ENCODE data around the gene ENSA.
A peak's percentile ranks its signal among the peaks of the same experiment; 100 is the strongest.
"Not testable (repeated sequence)": the region's sequence is repeated elsewhere in the genome, so short reads cannot be mapped to it uniquely, and the experiment has no call there.

ENSA gene

DNA sequence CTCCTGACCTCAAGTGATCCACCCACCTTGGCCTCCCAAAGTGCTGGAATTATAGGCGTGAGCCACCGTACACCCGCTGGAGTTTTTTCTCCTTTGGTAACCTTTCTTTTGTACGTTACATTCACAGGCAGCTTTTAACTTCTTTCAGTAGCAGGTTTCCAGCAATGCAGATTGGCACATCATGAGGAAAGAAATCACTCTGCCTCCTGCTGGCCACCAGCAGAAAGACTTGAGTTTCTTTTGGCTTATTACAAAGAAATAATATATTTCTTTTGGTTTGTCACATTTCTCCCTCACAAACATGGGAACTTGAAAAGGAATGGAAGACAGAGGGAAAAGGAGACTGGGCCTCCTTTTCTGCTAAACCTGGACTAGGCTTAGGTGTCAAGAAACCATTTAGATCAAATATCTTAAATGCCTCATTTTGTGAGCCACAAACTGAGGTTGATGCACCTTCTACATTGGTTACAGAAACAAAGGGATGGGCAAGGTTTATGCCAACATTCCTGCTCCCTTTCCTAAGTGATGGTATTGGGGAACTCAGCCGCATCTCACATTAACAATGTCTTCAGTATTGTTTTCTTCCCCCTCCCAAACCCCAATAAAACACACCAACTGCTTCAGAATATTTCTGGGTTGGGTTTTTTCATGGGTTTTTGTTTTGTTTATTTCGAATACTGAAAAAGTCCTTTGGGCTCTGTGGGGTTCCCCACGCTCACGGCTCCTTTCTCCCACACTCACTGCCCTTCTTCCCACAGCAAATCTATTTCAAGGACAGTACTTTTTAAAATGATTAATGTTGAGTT is 7.7 kb downstream of the ENSA start:
- DNase-seq: peak; percentile 55

DNA sequence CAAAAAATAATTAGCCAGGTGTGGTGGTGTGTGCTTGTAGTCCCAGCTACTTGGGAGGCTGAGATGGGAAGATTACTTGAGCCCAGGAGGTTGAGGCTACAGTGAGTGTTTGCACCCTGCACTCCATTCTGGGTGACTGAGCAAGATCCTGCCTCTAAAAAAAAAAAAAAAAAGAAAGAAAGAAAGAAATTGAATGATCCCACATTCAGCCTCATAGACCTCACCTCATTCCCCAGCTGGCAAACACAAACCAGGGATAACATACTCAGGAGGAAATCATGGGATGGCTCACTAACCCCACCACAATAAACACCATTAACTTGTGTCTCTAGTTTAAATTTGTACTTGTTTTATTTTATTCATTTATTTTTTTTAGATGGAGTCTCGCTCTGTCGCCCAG is 8.5 kb downstream of the ENSA start:
- no peak for DNase-seq

- DNase-seq: no peak
Observed at GRCh38 chr1:150619576-150620509, 9.6 kb downstream of the ENSA start.

- no peak for DNase-seq
Observed at GRCh38 chr1:150615346-150616201, 13.8 kb downstream of the ENSA start.

DNA sequence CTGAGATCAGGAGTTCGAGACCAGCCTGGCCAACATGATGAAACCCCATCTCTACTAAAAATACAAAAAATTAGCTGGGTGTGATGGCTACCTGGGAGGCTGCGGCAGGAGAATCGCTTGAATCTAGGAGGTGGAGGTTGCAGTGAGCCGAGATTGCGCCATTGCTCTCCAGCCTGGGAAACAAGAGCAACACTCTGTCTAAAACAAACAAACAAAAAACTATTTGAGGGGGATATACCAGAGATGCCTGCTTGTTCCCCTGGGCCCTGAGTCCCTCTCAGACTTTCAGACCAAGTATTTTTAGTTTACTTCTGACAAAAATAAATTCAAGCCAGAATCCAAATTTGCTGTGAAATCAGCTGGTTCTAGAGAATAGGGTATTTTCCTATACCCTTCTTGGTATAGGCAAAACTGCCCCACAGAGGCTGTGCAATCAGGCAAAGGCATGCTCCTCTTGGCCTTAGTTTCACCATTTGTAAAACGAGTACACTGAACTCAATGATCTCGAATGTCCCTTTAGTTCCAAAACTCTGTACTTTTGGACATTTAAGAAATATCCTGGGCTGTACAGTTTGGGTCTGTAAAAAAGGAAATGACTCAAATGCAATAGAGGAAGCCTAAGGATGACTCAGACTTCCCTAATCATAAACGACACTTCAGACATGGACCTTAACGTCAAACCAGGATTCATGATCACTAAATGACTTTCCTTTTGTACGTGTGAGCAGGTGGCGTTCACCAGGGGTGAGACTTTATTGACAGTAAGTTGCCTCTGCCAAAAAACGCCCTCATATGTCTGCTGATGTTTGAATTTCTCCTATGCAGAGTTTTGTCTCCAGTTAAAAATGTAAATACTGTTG is 16.1 kb downstream of the ENSA start:
- DNase-seq: peak; percentile 44

- no peak for DNase-seq
Observed at GRCh38 chr1:150612014-150612345, 17.4 kb downstream of the ENSA start.

GRCh38 chr1:150610576-150610975 is 18.8 kb downstream of the ENSA start:
- DNase-seq: no peak

DNA sequence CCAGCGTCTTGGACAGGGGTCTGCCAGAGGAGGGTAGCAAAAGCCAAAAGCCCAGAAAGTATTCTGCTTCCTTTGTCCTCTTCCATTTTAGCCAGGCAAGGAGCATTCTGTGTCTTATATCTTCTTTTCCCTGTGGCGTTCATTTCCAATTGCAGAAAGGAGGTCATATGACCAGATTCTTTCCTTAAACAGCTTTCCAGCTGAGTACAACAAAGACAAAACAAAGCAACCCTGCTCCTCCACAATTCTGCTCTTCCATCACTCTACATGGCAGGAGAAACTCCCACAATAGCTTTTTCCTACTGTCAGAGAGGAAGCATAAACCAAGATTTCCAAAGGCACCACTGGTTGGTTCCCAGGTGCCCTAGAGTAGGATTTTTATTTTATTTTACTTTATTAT is 19.7 kb downstream of the ENSA start:
- no peak for DNase-seq

GRCh38 chr1:150606463-150607142 is 22.8 kb downstream of the ENSA start:
- no peak for DNase-seq

GRCh38 chr1:150605451-150605731 is 24.0 kb downstream of the ENSA start:
- DNase-seq: not testable (repeated sequence)

DNA sequence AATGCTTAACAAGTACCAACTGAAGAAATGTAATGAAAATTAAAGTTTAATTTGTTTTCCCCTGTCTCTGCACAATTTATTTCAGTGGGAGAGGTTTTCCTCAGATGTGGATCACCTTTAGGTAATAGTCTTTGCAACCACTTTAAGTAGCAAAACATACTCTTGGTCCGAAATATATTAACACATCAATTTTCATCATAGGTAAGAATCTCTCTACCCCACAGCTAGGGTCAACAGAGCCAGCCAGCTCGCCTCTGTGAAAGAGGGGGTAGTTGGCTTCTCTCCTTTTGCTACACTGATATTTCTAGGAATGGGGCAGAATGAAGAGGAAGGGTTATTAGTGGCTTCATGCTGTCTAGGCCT is 25.2 kb downstream of the ENSA start:
- no peak for DNase-seq

DNA sequence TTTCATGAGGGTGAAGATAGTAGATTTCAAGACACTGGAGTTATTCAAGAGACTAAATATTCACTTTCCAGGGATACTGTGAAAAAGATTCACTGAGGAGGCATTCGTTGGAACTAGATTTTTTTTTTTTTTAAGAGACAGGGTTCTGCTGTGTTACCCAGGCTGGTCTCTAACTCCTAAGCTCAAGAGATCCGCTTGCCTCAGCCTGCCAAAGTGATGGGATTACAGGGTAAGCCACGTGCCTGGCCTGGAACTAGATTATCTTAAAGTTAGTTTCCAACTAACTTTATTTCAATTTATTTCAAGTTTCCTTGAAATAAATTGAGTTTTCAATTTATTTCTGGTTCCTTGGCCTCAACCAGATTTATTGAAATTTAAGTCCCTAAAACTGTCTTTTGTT is 25.7 kb downstream of the ENSA start:
- DNase-seq: no peak

DNA sequence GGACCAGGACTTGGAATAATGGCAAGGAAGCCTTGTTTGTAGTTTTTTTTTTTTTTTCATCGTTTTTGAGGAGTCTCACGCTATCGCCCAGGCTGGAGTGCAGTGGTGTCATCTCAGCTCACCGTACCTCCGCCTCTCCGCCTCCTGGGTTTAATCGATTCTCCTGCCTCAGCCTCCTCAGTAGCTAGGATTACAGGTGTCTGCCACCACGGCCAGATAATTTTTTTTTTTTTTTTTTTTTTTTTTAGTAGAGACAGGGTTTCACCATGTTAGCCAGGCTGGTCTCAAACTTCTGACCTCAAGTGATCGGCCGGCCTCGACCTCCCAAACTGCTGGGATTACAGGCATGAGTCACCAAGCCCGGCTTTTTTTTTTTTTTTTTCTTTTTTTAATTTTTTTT is 27.0 kb downstream of the ENSA start:
- DNase-seq: not testable (repeated sequence)

DNA sequence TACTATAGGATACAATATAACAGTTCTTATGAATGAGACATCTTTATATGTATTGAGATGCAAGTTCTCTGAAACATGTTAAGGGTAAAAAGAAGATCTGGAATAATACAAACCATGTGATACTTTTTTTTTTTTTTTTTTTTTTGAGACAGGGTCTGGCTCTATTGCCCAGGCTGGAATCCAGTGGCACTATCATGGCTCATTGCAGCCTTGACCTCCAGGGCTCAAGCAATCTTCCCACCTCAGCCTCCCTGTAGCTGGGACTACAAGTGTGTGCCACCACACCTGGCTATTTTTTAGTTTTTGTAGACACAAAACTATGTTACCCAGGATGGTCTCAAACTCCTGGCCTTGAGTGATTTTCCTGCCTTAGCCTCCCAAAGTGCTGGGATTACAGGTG is 27.9 kb downstream of the ENSA start:
- no peak for DNase-seq

DNA sequence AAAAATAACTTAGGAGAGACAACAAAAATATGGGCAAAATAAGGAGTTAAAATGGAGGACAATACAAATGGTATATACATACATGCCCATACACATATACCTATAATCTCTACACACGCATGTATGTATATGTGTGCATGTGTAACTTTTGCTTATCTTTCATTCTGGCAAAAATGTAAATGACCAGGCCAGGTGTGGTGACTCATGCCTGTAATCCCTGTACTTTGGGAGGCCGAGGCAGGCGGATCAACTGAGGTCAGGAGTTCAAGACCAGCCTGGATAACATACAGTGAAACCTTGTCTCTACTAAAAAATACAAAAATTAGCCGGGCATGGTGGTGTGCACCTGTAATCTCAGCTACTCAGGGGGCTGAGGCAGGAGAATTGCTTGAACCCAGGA is 31.1 kb downstream of the ENSA start:
- not testable (repeated sequence) for DNase-seq

DNA sequence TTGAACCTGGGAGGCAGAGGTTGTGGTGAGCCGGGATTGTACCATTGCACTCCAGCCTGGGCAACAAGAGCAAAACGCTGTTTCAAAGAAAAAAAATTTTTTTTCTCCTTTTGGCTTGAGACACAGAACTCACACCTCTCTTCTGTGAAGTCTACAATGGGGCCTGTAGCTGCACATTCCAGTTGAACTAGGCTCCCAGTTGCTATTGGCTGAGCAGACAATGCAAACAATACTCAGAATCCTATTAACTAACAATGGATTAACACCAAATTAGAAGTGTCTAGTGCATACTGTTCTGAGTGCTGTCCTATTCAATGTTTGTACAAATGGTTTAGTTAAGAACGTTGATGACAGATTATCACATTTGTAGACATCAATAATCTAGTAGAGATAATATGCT is 32.4 kb downstream of the ENSA start:
- no peak for DNase-seq

GRCh38 chr1:150596095-150596892 is 33.1 kb downstream of the ENSA start:
- DNase-seq: no peak

DNA sequence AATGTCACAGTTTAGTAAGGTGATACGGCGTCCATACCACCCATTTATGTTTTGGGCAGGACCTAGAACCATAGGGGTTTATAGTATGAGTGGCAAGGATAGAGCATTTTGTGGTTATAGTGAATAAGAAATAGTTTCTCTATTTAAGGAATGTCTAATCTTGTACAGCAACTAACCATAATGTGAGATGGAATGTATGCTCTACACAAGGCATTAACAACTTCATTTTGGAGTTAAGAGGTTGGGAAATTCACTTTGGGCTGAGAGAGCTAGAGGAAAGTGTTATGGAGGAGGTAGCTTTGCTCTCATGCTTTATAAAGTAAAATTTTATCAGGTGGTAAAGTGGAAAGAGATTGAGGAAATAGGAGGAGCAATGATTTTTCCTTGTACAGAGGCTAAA is 47.0 kb downstream of the ENSA start:
- DNase-seq: no peak

DNA sequence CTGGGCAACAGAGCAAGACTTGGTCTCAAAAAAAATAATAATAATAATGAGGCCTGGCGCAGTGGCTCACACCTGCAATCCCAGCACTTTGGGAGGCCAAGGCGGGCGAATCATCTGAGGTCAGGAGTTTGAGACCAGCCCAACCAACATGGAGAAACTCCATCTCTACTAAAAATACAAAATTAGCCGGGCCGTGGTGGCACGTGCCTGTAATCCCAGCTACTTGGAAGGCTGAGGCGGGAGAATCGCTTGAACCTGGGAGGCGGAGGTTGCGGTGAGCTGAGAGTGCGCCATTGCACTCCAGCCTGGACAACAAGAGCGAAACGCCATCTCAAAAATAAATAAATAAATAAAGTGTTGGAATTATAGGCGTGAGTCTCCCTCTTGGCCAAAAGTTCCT is 47.5 kb downstream of the ENSA start:
- DNase-seq: not testable (repeated sequence)

GRCh38 chr1:150581437-150581836 is 48.0 kb downstream of the ENSA start:
- DNase-seq: not testable (repeated sequence)

GRCh38 chr1:150580966-150581365 is 48.4 kb downstream of the ENSA start:
- not testable (repeated sequence) for DNase-seq

Data from stimulated activated CD4-positive, alpha-beta T cell treated with anti-CD3 and anti-CD28 coated beads, Interleukin-4, amount 100 ng/mL, for 1 hour (primary cell).